HG03103 (cell line): Measurements from ENCODE around the gene FNDC3B.
"Not testable (repeated sequence)": the region's sequence is repeated elsewhere in the genome, so short reads cannot be mapped to it uniquely, and the experiment has no call there.

Experiments
- ATAC-seq: cut with Tn5 transposase; IDR thresholded peaks from one replicate; pipeline ENCODE4 v1.9.1; 2021; ENCODE audit warnings: low read depth; ENCODE audit not compliant: unreplicated experiment

FNDC3B gene

GRCh38 chr3:172346161-172346560, 306.8 kb downstream of the FNDC3B start:
- no peak for ATAC-seq

DNA sequence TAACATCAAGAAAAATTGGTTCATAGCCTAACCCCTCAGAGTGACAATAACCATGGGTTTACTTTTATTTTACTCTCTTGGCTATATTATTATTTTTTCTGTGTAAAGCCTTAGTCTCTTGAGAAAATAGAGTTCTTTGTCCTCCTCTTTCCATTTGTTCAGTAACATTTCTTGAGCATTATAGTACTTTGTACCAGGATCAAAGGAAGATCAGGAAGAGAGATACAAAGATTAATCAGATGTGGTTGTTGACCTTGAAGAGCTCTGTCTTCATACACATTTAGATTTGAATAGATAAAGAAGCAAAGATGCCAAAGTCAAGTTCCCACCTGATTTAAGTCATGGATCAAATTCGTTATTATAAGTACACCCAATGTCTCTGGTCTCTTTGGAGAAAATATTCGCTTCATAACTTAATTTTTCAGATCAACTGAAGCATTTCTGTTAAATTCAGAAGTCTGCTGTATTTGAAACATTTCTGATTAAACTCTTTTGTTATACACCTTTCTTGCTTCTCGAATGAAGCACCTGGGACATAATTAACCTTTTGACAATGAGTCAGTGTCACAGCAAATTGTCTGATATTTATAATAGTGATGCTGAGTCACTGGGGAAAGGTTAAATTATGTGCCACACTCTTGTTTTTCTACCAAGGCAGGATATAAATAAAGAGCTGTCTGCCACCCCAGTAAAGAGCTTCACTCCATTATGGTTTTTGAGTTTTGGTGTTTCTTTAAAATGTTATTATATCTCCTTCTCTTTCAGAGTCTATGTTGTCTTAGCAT, 308.7 kb downstream of the FNDC3B start:
- no peak for ATAC-seq

DNA sequence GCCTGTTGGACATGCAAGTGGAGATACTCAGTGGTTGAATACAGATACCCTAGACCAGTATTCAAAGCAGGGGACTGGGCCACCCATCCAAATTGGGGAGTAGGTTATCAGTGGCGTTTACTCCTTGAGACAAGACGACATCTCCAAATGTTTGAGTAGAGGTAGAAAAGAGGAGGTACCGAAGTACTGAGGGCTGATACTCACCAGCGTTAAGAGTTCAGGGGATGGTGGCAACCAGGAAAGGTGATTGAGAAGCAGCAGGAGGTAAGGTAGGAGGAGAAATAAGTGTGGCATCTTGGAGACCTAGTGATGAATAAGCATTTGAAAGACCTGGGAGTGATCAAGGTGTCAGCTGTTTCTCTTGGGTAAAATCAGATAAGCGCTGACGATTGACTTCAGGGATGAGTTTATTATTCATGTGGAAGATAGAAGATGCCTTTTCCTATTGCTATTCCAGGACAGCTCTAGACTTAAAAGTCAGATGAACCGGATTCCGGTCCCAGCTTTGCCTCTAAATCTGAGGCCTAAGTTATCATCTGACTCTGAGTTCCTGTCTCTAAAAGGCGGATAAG, 312.6 kb downstream of the FNDC3B start:
- no peak for ATAC-seq

DNA sequence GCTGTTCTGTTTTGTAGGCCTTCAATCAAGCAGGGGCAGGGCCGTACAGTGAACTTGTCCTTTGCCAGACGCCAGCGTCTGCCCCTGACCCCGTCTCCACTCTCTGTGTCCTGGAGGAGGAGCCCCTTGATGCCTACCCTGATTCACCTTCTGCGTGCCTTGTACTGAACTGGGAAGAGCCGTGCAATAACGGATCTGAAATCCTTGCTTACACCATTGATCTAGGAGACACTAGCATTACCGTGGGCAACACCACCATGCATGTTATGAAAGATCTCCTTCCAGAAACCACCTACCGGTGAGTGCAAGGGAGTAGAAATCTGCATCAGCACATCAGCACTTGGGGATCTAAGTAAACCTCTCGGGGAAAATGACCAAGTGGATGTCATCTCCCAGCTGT, 313.4 kb downstream of the FNDC3B start:
- ATAC-seq, result no peak

GRCh38 chr3:172354931-172355499, 315.6 kb downstream of the FNDC3B start:
- ATAC-seq, result no peak

DNA sequence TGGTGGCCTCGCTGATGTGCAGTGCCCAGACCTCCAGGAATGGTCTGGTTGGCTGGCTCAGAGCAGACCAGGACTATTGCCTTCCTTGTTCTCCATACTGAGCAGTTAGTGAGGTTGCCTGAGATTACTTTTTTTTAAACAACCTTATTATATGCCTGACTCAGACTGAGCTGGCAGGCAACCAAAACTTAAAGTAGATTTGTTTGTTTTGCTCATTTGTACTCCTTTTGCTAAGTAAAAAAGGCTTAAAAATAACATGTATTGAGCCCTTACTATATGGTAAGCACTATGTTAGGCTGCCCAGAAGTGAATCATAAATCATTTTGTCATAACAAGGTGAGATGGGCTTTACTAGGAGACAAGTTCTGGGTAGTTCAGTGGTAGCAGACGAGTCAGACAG, 316.5 kb downstream of the FNDC3B start:
- no peak for ATAC-seq

GRCh38 chr3:172356427-172356826, 317.0 kb downstream of the FNDC3B start:
- no peak for ATAC-seq

GRCh38 chr3:172357850-172358754, 318.7 kb downstream of the FNDC3B start:
- no peak for ATAC-seq

DNA sequence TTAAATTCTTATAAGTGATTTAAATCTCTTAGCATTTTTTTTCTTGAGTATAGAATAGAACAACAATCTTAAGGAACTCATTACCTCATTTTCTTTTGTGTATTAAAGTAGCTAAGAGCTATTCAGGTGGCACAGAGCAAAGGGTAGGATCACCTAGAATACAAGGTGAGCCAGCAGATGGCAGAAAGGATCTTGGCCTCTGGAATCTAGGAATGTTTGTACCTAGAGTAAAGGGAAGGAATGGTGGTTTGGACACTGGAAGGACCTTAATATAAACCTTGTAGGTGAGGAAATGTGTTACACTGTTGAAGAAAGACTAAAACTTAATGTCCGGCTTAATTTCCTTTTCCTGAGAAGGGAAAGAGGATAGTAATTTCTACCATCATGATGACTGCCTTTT, 319.9 kb downstream of the FNDC3B start:
- no peak for ATAC-seq

- no peak for ATAC-seq
Measured at GRCh38 chr3:172359996-172360395, 320.6 kb downstream of the FNDC3B start.

GRCh38 chr3:172362583-172362982, 323.2 kb downstream of the FNDC3B start:
- no peak for ATAC-seq

DNA sequence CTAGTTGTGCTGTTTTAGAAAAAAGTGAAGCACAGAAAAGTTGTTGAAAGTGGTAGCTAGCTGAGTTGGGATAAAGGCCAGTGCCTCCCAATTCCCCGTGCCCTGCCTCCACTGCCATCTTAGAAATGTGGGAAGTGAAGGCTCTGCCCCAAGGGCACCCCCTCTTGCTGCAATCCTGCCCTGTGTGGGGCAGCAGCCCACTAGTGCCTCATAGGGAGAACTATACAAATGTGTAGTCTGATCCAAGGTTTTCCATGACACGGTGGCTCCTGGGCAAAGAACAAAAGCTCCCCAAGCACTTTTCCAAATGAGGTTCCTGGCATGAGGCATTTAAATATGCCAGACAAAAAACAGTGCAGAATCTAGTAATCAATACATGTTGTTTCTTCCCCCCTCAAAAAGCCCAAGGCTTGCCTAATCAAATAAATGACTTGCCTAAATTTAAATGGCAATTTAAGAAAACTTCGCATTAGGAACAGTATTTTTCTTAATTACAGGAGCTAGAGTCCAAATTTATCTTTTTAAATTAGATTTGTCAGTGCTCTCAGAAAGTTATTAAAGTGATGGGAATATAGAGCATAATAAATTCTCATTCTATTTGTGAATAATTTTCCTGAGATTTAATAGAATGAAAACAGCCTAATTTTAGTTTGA, 325.1 kb downstream of the FNDC3B start:
- no peak for ATAC-seq

DNA sequence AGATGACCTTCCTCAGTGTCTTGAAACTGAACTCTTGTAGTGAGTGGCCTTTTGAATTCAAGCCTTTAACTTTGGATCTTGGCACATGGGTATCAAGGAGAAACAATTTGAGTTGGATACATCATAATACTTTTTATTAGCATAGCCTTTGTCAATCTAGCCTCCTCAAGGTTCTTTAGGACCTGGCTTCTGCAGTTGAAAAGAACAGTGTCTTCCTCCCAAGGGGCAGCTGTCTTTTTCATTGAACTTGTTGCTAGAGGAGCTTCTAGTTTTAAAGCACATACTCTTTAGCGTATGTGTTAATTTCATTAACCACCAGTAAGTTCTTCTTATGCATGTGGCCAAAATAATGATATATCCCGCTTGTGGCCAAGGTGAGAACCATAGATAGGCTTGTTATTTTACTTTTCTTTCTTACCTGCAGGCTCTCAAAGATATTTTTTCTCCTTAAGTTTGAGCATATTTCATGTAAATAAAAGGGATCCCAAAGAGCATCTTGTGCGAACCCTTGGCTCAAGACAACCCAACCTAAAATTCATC, 325.7 kb downstream of the FNDC3B start:
- no peak for ATAC-seq

DNA sequence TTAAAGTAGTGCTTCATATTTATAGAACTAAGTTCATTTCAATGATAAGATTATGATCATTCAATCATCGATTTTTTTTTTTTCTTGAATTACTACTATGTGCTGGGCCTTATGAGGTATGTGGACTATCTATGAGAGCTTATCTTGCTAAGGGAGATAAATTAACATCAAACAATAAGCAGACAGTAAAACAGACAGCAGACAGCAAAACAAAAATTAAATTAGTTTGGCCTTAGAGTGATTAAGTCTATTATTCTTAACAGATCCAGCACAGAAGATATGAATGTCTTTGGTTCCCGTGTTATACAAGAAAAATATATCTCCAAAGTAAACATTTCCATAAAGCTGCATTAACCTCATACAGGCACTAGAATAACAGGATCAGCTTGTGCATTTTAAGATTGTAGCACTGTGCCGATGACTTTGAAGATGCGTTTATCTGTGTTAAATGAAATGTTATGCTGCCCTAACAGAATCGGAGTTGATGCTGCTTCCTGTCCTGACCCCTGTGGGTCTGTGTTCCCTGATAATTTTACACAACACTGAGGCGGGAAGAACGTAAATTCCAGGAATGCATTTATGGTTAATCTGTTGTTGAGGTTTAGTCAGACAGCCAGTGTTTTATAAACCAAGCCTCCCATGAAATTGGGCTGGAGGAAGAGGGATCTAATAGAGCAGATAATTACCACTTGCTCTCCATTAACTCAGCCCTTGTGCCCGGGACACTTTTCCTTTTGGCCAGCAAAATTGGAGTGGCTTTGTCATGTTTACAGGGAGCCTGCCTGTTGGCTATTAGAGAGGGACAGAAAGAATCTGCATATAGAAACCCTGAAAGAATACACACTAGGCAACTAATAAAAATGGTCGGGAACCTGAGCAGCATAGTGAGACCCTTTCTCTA, 328.1 kb downstream of the FNDC3B start:
- no peak for ATAC-seq

- not testable (repeated sequence) for ATAC-seq
Measured at GRCh38 chr3:172368556-172368955, 329.2 kb downstream of the FNDC3B start.

DNA sequence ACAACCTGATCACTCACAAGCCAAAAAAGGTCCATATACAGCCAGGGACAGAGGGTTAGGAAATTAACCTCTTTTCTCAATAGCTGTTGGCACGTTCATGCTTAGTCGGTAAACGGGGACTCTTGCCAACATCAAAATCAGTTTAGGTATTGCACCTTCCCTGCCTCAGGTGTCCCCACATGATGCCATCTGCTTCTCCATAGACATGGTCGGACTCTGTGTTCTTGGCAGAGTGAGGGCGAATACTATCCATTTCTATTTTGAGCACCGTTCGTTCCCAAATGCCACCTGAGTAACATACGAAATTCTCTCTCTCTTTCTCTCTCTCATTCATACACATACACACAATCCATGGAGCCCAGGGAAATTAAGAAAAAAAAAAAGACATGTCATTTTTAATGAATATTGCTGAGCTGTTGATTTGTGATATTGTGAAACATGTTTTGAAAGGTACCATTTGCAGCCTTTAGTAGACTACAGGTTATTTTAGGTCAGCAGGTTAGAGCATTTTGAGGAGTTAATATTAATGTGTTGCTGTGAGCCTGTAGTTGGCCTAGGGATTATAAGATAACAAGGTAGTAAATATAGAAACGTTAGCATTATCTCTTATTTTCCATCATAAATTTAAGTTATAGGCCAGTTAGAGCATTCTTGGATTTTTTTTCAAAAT, 330.3 kb downstream of the FNDC3B start:
- no peak for ATAC-seq

DNA sequence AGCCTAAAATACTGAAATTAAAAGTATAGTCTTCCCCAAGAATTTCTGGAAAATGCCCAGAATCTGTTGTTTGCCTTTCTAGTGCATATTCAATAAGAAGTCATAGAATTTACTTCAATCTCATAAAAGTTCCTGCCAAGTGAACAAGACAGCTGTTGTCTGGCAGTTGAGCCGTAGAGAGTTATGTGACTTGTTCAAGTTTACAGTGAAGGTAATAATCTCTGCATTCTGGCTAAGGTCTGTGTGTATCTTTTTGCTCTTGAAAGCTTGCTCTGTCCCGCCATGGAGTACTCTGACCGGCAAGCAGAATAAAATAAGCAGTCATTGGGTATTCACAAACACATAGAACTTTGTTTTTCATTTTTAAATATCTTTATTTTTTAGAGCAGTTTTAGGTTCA, 331.0 kb downstream of the FNDC3B start:
- no peak for ATAC-seq

- no peak for ATAC-seq
Measured at GRCh38 chr3:172371544-172371943, 332.2 kb downstream of the FNDC3B start.

GRCh38 chr3:172372895-172373294, 333.5 kb downstream of the FNDC3B start:
- ATAC-seq, result no peak
